Measurements from ENCODE around the gene STPG3. TPM values are rescaled to one million over a fixed set of nuclear protein-coding genes. Genes with fewer than 3 reads are reported as not detected.
A peak's percentile ranks its signal among the peaks of the same experiment; 100 is the strongest.
"Not testable (repeated sequence)": the region's sequence is repeated elsewhere in the genome, so short reads cannot be mapped to it uniquely, and the experiment has no call there.

Gene STPG3
- total RNA-seq, 2 donors from 2014 or later: not detected

GRCh38 chr9:137242269-137243203 lies 8.6 kb upstream of the STPG3 start:
- intact Hi-C loops (cut with DNase I): no loop called here
- no peak for DNase-seq (ENCODE audit: low spot score)

DNA sequence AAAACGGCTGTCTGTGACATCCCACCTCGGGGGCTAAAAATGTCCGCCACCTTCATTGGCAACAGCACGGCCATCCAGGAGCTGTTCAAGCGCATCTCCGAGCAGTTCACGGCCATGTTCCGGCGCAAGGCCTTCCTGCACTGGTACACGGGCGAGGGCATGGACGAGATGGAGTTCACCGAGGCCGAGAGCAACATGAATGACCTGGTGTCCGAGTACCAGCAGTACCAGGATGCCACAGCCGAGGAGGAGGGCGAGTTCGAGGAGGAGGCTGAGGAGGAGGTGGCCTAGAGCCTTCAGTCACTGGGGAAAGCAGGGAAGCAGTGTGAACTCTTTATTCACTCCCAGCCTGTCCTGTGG lies 7.8 kb upstream of the STPG3 start:
- intact Hi-C loops (cut with DNase I); DNase-seq (ENCODE audit: low spot score): not testable (repeated sequence)

DNA sequence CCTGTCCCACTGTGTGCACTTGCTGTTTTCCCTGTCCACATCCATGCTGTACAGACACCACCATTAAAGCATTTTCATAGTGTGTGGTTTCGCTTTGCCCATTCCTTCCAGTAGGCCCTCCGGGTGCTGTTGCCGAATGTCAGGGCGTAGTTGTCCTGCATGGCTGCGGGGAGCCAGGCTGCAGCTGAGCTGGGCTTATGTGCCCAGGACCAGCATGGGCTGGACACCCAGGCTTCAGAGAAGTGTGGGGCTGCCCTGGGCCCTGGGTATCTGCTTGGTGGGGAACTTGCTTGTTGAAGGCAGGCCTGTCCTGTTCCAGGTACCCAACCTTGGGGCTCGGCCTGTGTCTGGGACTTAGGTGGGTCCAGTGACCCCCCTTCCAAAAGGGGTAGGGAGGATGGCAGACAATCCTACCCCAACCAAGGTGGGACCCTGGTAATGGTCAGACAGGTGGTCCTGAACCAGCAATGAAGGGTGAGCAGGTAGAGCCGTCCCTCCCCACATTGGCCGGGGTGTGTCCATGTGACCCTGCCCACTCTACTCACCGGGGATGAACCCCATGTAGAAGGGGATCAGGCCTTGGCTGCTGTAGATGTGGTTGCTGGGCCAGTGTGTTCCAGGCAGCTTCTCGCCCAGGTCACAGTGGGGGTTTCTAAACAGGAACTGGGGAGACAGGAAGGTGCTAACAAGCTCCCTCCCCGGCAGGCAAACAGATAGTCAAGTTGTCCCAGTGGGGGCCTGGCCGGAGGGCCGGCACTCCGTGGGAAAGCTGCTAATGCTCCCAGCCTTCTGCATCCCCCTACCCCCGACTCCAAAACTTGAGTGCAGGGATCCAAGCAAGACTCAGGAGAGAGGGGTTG lies 7.2 kb upstream of the STPG3 start:
- DNase-seq (ENCODE audit: low spot score): no peak
- intact Hi-C loops (cut with DNase I): no loop called here

- intact Hi-C loops (cut with DNase I): no loop called here
Observed at GRCh38 chr9:137244486-137245449, 6.3 kb upstream of the STPG3 start.

GRCh38 chr9:137245450-137246421 lies 5.3 kb upstream of the STPG3 start:
- no peak for DNase-seq (ENCODE audit: low spot score)
- intact Hi-C loops (cut with DNase I): no loop called here

More at GRCh38 chr9:137244486-137245449, 6.3 kb upstream of the STPG3 start:
- no peak for DNase-seq (ENCODE audit: low spot score)

DNA sequence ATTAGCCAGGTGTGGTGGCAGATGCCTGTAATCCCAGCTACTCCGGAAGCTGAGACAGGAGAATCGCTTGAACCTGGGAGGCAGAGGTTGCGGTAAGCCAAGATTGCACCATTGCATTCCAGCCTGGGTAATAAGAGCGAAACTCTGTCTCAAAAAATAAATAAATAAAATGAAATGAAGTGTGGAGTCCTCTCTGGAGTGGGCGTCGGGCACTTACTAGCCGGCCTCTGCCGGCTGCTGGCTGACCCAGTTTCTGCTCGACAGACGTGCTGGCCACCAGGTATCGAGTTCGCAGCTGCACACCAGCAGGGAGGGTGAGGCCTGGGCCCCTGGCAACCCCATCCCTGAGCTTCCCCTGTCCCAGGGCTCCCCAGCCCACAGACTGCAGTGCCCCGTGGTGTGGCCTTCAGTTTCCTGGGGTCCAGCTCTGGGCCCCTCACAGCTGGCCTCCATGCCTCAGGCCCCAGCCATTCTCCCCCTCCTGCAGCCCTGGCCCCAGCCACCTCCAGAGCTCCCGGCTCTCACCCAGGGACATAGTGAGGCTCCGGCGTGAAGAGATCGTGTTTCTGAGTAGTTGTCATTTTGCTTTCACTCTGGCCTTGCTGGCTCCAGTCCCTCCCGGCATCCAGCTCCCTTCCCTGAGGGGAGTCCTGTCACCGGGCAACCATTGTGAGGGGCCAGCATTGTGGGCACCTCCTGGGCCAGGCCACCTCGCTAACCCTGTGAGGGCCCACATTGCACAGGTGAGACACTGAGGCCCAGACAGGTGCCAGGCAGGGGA lies 3.8 kb upstream of the STPG3 start:
- intact Hi-C loops (cut with DNase I): no loop called here
- DNase-seq (ENCODE audit: low spot score): no peak

DNA sequence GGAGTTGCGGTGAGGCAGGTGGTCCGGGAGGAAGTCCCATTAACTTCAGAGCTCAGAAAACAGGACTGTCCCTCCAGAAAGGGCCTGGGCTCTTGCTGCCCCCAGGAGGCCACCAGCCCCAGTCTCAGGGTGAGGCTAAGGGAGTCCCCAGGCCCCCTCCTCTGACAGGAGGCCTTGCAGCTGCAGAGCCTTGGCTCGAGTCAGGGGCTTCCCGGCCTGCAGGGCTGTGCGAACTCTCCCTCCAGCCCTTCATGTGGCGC lies 3.2 kb upstream of the STPG3 start:
- intact Hi-C loops (cut with DNase I): no loop called here
- DNase-seq (ENCODE audit: low spot score): no peak

GRCh38 chr9:137250329-137251193 lies 525 bp upstream of the STPG3 start:
- DNase-seq (ENCODE audit: low spot score): no peak
- intact Hi-C loops (cut with DNase I): no loop called here

DNA sequence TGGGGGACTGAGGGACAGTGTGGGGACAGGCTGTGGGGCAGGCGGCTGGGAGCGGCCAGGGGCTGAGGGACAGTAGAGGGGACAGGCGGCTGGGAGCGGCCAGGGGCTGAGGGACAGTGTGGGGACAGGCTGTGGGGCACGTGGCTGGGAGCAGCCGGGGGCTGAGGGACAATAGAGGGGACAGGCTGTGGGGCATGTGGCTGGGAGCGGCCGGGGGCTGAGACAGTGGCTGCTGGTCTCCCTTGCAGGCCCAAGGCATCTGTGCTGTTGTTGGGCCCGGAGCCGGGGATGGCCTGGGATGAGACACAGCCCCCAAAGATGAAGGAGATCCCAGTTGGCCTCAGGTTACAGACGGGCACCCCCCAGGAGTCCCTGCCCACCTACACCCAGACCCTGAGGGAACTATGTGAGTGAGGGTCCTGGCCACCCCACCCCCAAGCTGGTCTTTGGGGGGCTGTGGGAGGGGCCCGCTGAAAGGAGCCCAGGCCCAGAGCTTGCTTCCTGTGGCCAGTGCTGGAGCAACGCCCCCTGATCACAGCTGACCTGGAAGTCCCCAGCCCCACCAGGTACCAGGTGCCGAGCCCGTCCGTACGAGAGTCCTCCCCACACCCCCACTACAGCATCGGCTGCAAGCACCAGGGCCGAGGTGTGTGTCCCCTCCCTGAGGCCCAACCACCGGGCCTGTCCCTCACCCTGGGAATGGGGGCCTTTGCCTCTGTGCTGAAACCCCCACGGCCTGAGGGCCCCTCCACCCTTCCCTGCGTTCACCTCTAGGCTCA lies 593 bp downstream of the STPG3 start:
- intact Hi-C loops (cut with DNase I): no loop called here
- DNase-seq (ENCODE audit: low spot score): no peak

DNA sequence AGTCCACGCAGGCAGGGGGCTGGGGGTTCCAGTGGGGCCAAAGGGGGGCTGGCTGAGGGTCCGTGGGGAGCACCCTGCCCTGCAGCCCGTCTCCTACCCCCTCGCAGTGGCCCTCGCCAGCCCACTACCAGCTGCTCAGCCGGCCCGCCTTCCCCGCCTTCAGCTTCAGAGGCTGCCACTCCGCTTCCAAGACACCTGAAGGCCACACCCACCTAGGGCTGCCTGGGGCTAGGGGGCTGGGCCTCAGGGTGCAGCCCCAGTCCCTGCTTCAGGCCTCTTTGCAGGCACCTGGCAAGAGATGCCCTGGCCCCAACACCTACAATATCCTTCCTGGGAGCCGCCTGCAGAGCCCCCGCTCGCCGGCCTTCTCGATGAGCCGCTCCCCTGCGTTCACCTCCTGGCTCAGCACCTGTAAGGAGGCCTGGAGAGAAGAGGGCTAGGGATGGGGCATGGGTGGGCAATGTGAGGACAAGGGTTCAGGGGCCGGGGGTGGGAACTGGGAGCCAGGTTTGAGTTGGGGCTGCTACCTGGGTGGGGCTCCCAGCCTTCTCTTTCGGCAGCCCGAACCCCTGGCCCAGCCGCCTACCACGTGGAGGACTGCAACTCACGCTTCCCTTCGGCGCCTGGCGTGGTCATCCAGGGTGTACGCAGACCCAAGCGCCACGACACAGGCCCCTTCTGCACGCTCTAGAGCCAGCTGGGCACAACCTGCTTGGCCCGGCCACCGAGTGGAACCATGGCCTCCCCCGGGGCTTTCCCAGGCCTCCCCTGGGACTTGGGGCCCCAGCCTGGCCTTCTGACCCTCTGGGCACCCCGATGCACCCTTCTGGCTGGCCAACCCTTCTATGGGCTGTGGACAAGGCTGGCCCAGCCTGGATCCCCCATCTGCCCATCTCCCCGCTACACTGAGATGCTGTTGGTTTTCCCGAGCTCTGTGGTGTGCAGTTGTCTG lies 1.7 kb downstream of the STPG3 start:
- intact Hi-C loops (cut with DNase I): no loop called here
- no peak for DNase-seq (ENCODE audit: low spot score)

- intact Hi-C loops (cut with DNase I): no loop called here
- DNase-seq (ENCODE audit: low spot score): no peak
Observed at GRCh38 chr9:137253717-137254623, 2.9 kb downstream of the STPG3 start.

DNA sequence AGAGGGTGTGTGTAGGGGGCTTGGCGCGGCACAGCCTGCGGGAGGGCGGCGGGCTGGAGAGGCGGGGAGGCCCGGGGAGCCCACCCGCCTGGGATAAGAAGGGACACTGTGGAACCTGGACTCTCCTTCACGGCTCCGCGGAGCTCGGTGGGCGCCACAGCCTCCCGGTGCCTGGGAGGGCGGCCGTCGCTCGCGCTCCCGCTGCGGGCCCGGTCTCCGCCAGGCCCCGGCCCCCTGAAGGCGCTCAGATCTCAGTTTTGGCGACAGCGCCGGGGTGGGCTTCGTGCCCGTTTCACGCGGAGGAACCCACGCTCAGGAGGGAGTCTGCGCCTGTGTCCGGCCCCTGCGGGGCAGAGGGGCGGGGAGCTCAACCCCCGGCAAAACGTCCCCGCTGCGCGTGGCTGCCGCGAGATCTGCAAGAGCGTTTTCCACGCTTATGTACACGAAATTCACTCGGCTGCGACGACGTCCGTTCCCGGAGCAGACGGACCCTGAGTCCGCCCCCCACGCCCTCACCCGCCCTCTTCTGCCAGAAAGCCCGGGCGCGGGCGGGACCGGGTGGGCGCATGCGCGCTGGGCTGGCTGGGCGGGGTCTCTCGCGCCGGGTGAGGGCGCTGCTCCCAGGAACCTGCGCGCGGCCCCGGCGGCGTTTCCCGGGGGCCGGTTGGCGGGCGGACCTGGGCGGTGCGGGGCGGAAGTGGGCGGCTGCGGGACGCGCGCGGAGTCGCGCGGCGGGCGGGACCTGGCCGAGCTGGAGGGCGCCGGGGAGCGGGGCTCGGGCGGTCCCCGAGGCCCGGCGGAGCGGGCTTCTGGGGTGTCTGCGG lies 3.8 kb downstream of the STPG3 start, which contains the start of gene NELFB:
TSS of gene NELFB (plus strand) at position 704 of the 824 bp plus-strand sequence.
- intact Hi-C loops (cut with DNase I): no loop called here
- peak; percentile 98 for DNase-seq (ENCODE audit: low spot score)

All from posterior vena cava (tissue), 2 donors.